ENCODE results near the gene TMEM132A. TPM values are rescaled to one million over a fixed set of nuclear protein-coding genes. Genes with fewer than 3 reads are reported as not detected.

TMEM132A gene
- polyA plus RNA-seq, 1 of the 3 experiments (the other 2 are of a cell fraction): 66.9 TPM

- H3K4me2 ChIP-seq: no peak overlapping the region
- no peaks in the 10 kb centered on the region for H3K9me3 ChIP-seq
- no peak overlapping the region for H3K9ac ChIP-seq
- H3F3A ChIP-seq (replicated peaks; ENCODE audit: insufficient read depth): no peaks in the 10 kb centered on the region
- CTCF ChIA-PET: interaction anchor here (0.5 to 3.0 kb wide), 5 partner anchors 12 to 353 kb away, joined by 3 to 11 read pairs (median 4); no protein-coding TSS in a partner anchor
- no peak for TF ChIP-seq PBX3 (IDR thresholded peaks at IDR 0.05)
- TF ChIP-seq TCF12 (IDR thresholded peaks at IDR 0.05): no peak
- no peak for TF ChIP-seq ELF1 (IDR thresholded peaks at IDR 0.05)
- TF ChIP-seq NRF1 (IDR thresholded peaks at IDR 0.05; ENCODE audit: low read depth, low read length): no peak
- TF ChIP-seq SMC3 (IDR thresholded peaks at IDR 0.05; ENCODE audit: low read depth, low read length): no peak
- TF ChIP-seq IRF3 (IDR thresholded peaks at IDR 0.05; ENCODE audit: low read depth, low read length): no peak
- no peak for TF ChIP-seq POLR2AphosphoS5 (IDR thresholded peaks at IDR 0.05; ENCODE audit: low read depth, low read length)
- TF ChIP-seq JUND (IDR thresholded peaks at IDR 0.05): no peak
- TF ChIP-seq MAX (IDR thresholded peaks at IDR 0.05; ENCODE audit: low read depth): no peak
- no peak for TF ChIP-seq YY1 (IDR thresholded peaks at IDR 0.05; ENCODE audit: low read depth)
- TF ChIP-seq EZH2phosphoT487 (IDR thresholded peaks at IDR 0.05; ENCODE audit: borderline replicate concordance, low read depth): no peak
- no peak for TF ChIP-seq CHD2 (IDR thresholded peaks at IDR 0.05; ENCODE audit: low read length, partially characterized antibody)
- H3K27me3 ChIP-seq (ENCODE audit: insufficient read depth): no peaks in the 10 kb centered on the region
- H4K20me1 ChIP-seq (ENCODE audit: insufficient read depth): no peaks in the 10 kb centered on the region
- H2AFZ ChIP-seq (ENCODE audit: low read depth): no peak overlapping the region
- H3K79me2 ChIP-seq (ENCODE audit: insufficient read depth): no peaks in the 10 kb centered on the region
- H3K27ac ChIP-seq (ENCODE audit: low read depth in 2 of 2, low read length in 1 of 2): no peak overlapping the region
- H3K36me3 ChIP-seq (replicated peaks in 1 of 2; ENCODE audit: control insufficient read depth in 1 of 2, insufficient read depth in 2 of 2, low read length in 1 of 2): no peaks in the 10 kb centered on the region
- H3K4me1 ChIP-seq (ENCODE audit: control insufficient read depth in 1 of 2, insufficient read depth in 2 of 2, low read depth in 1 of 2, low read length in 1 of 2): no peaks in the 10 kb centered on the region; a peak in 1 of 4 replicates
- POLR2A ChIA-PET: no interaction called here
- no peak for DNase-seq
- 65% methylated on average over 4 of the region's 6 CpGs for WGBS (ENCODE audit: low lambda C conversion rate)
- H3K9me2 ChIP-seq: no peaks in the 10 kb centered on the region
- H3K4me3 ChIP-seq (ENCODE audit: low read depth in 2 of 2, low read length in 1 of 2): no peak overlapping the region
Measured at GRCh38 chr11:60941371-60942119, 17.3 kb downstream of the TMEM132A start.

- Histone ChIP-seq H3K9me3 (no peaks in the 10 kb centered on the region), H3K9me2 (no peaks in the 10 kb centered on the region), H4K20me1 (ENCODE audit: insufficient read depth) (no peaks in the 10 kb centered on the region), H3K79me2 (ENCODE audit: insufficient read depth) (no peaks in the 10 kb centered on the region), H3K4me2 (no peak overlapping the region), H3F3A (replicated peaks; ENCODE audit: insufficient read depth) (no peaks in the 10 kb centered on the region), H3K9ac (no peak overlapping the region), H2AFZ (ENCODE audit: low read depth) (no peak overlapping the region), H3K36me3 (replicated peaks in 1 of 2; ENCODE audit: control insufficient read depth in 1 of 2, insufficient read depth in 2 of 2, low read length in 1 of 2) (no peaks in the 10 kb centered on the region), H3K4me1 (ENCODE audit: control insufficient read depth in 1 of 2, insufficient read depth in 2 of 2, low read depth in 1 of 2, low read length in 1 of 2) (no peaks in the 10 kb centered on the region; a peak in 1 of 4 replicates), H3K27ac (ENCODE audit: low read depth in 2 of 2, low read length in 1 of 2) (no peak overlapping the region), H3K27me3 (ENCODE audit: insufficient read depth) (no peaks in the 10 kb centered on the region), H3K4me3 (ENCODE audit: low read depth in 2 of 2, low read length in 1 of 2) (no peak overlapping the region)
- TF ChIP-seq SIN3A (IDR thresholded peaks at IDR 0.05; ENCODE audit: borderline replicate concordance, low read depth, low read length): no peak
- WGBS (ENCODE audit: low lambda C conversion rate): 76% methylated on average over 4 of the region's 4 CpGs
- no peak for DNase-seq
- POLR2A ChIA-PET: no interaction called here
- CTCF ChIA-PET: interaction anchor here (0.5 to 3.0 kb wide), 4 partner anchors 43 to 352 kb away, joined by 3 to 11 read pairs (median 4); no protein-coding TSS in a partner anchor
Measured at GRCh38 chr11:60942219-60942618, 18.0 kb downstream of the TMEM132A start.
